ENCODE measurements around the gene CACNA1D. TPM values are rescaled to one million over a fixed set of nuclear protein-coding genes. Genes with fewer than 3 reads are reported as not detected.

The CACNA1D gene
- total RNA-seq, 1 experiment from 2014 or later: 1.1 TPM

DNA sequence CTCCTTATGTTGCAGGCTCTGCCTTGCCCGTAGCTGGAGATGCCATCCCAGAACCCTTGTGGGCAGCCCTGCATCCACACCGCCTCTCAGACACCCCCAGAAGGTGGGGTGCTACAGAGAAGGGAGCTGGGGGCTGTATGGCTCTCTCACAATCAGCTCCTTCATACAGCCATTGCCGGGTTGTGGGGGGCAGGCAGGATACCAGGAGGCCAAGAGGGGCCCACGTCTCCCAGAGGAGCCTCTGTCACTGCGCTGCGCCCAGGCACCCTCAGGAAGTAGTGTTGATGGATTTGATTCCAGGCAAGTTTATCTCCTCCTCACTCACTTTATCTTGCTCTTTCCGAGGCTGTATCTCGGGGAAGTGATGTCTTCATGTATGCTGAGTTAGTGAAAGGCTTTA, 180.2 kb downstream of the CACNA1D start:
- no peak for ATAC-seq

More for the DNA sequence above, 180.2 kb downstream of the CACNA1D start:
- no peaks in the 10 kb centered on the region; the same call in 1 of the 2 replicates for H3K27me3 ChIP-seq (ENCODE audit: insufficient read depth, low read length)
- DNase-seq (ENCODE audit: low read depth, low spot score): no peak
- ChIA-PET RAD21 (ENCODE audit: low non-redundant PET in 1 of 2, low total read pairs in 2 of 2, uncharacterized antibody in 2 of 2, unreplicated experiment in 2 of 2) (no interaction called here), CTCF (no interaction called here), POLR2A (no interaction called here)
- H3K79me2 ChIP-seq (ENCODE audit: insufficient read depth, low read length): no peaks in the 10 kb centered on the region
- intact Hi-C loops (cut with micrococcal nuclease): no loop called here
- H2AFZ ChIP-seq (ENCODE audit: low read depth, low read length, poor library complexity, severe bottlenecking): no peak overlapping the region
- H3K4me2 ChIP-seq (ENCODE audit: low read length): no peak overlapping the region
- no peak for TF ChIP-seq FOSL1 (IDR thresholded peaks at IDR 0.05; ENCODE audit: low read depth)
- no peak for TF ChIP-seq SIN3A (IDR thresholded peaks at IDR 0.05; ENCODE audit: low read depth)
- TF ChIP-seq, protein P1, sequence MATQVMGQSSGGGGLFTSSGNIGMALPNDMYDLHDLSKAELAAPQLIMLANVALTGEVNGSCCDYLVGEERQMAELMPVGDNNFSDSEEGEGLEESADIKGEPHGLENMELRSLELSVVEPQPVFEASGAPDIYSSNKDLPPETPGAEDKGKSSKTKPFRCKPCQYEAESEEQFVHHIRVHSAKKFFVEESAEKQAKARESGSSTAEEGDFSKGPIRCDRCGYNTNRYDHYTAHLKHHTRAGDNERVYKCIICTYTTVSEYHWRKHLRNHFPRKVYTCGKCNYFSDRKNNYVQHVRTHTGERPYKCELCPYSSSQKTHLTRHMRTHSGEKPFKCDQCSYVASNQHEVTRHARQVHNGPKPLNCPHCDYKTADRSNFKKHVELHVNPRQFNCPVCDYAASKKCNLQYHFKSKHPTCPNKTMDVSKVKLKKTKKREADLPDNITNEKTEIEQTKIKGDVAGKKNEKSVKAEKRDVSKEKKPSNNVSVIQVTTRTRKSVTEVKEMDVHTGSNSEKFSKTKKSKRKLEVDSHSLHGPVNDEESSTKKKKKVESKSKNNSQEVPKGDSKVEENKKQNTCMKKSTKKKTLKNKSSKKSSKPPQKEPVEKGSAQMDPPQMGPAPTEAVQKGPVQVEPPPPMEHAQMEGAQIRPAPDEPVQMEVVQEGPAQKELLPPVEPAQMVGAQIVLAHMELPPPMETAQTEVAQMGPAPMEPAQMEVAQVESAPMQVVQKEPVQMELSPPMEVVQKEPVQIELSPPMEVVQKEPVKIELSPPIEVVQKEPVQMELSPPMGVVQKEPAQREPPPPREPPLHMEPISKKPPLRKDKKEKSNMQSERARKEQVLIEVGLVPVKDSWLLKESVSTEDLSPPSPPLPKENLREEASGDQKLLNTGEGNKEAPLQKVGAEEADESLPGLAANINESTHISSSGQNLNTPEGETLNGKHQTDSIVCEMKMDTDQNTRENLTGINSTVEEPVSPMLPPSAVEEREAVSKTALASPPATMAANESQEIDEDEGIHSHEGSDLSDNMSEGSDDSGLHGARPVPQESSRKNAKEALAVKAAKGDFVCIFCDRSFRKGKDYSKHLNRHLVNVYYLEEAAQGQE (IDR thresholded peaks at IDR 0.05; ENCODE audit: low read depth): no peak
- TF ChIP-seq ZFX (IDR thresholded peaks at IDR 0.05): no peak
- no peak for TF ChIP-seq JUND (IDR thresholded peaks at IDR 0.05)
- no peak for TF ChIP-seq ZNF274 (IDR thresholded peaks at IDR 0.05; ENCODE audit: low read depth, low read length)
- no peak for TF ChIP-seq POLR2A (IDR thresholded peaks at IDR 0.05; ENCODE audit: borderline replicate concordance, extremely low read depth, insufficient read depth, insufficient read length)
- H3K27ac ChIP-seq (ENCODE audit: low read depth, low read length): no peak overlapping the region
- H4K20me1 ChIP-seq (ENCODE audit: insufficient read depth): no peaks in the 10 kb centered on the region
- no peaks in the 10 kb centered on the region for H3K4me1 ChIP-seq (ENCODE audit: control insufficient read depth in 1 of 2, insufficient read depth in 2 of 2, low read length in 2 of 2)
- no peak overlapping the region for H3K4me3 ChIP-seq (replicated peaks in 1 of 2; ENCODE audit: low read depth in 1 of 2, low read length in 2 of 2)
- no peaks in the 10 kb centered on the region for H3K9me3 ChIP-seq (ENCODE audit: control insufficient read depth in 1 of 2, insufficient read depth in 1 of 2, low read depth in 1 of 2, low read length in 2 of 2)
- H3K36me3 ChIP-seq (ENCODE audit: control insufficient read depth in 1 of 2, insufficient read depth in 2 of 2, low read length in 2 of 2): no peaks in the 10 kb centered on the region
- H3K9me2 ChIP-seq (ENCODE audit: insufficient read depth): no peaks in the 10 kb centered on the region
- no TSS peak for BruUV-seq (replicated peaks)
- H3K9ac ChIP-seq (ENCODE audit: low read length): no peak overlapping the region

Data from HCT116 (cell line).